GM12874 (cell line): ENCODE data around the gene STX16.

Source experiments
- TF ChIP-seq, protein P1 (sequence below): IDR thresholded peaks from 2 replicates; pipeline ENCODE4 v1.5.1; 2011; ENCODE audit warnings: low read depth, mild to moderate bottlenecking, control low read depth, low read length, moderate library complexity; ENCODE audit not compliant: insufficient read depth

STX16 gene, protein sequence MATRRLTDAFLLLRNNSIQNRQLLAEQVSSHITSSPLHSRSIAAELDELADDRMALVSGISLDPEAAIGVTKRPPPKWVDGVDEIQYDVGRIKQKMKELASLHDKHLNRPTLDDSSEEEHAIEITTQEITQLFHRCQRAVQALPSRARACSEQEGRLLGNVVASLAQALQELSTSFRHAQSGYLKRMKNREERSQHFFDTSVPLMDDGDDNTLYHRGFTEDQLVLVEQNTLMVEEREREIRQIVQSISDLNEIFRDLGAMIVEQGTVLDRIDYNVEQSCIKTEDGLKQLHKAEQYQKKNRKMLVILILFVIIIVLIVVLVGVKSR

DNA sequence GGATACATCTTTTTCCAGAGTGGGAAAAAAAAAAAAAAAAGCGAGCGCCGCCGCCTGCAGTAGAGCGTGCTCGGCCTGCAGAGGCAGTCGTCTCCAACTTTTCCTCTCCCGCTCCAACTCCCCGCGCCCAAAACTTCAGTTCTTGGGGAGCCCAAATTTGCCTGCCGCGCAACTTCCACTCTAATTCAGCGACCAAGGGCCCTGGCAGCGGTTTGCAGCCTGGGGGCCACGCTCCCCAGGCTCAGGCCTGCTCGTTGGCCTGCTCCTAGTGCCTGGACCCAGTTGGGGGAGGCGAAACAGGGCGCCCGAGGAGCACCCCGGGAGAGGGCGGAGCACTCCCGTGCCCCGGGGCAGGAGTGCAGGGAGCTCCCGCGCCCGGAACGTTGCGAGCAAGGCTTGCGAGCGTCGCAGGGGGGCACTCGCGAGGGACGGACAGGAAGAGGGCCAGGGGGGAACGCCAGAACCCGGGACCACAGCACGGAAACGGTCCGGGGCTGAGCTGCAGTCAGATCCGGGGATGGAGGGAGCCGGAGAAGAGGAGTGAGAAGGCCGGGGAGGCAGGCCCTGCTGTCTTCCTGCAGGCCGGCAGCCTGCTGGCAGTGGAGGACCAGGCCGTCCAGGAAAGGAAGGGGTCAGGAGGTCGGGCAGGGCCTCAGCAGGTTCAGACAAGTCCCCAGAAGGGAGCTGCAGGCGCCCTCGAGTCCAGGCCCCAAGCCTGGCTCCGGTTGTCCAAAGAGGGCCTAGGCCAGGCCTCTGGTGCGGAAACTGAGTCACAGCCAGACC lies at the start of gene STX16:
TSS of gene STX16 (plus strand) at position 508 of the 783 bp plus-strand sequence. CDS start 724 bp downstream, outside the sequence.
- TF ChIP-seq, protein P1, sequence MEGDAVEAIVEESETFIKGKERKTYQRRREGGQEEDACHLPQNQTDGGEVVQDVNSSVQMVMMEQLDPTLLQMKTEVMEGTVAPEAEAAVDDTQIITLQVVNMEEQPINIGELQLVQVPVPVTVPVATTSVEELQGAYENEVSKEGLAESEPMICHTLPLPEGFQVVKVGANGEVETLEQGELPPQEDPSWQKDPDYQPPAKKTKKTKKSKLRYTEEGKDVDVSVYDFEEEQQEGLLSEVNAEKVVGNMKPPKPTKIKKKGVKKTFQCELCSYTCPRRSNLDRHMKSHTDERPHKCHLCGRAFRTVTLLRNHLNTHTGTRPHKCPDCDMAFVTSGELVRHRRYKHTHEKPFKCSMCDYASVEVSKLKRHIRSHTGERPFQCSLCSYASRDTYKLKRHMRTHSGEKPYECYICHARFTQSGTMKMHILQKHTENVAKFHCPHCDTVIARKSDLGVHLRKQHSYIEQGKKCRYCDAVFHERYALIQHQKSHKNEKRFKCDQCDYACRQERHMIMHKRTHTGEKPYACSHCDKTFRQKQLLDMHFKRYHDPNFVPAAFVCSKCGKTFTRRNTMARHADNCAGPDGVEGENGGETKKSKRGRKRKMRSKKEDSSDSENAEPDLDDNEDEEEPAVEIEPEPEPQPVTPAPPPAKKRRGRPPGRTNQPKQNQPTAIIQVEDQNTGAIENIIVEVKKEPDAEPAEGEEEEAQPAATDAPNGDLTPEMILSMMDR = peak; percentile 11

DNA sequence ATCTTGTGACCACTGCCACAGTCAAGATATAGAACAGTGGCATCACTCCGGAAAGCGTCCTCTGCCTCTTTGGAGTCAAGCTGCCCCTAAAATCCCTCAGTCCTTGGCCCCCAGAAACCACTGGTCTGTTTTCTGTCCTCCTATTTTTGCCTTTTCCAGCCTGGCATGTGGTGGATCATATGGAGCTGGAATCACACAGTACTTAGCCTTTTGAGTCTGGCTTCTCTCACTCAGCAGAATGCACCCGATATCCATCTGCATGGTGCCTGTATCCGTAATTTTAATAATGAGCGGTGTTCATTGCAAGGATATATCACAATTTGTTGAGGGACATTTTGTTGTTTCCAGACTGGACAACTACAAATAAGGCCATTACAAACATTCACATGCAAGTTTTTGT lies 49.0 kb upstream of the STX16 start:
- TF ChIP-seq, protein P1 = no peak

DNA sequence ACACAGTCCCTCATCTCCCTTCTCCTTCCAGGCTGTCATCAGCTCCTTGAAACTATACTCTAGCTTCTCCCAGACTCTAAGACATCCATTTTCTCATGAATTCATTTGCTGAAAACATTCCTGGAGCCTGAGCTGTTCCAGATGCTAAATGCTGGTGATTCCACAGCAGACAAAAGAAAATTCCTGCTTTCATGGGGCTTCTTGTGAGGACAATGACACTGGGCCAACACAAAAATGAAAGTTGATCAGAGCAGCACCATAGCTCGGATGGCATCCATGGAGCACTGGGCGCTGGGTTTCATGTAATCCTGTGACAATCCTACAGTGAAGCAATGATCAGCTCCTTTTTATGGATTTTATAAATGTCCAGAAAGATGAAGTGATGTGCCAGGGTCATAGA lies 47.4 kb upstream of the STX16 start:
- TF ChIP-seq, protein P1 = no peak

DNA sequence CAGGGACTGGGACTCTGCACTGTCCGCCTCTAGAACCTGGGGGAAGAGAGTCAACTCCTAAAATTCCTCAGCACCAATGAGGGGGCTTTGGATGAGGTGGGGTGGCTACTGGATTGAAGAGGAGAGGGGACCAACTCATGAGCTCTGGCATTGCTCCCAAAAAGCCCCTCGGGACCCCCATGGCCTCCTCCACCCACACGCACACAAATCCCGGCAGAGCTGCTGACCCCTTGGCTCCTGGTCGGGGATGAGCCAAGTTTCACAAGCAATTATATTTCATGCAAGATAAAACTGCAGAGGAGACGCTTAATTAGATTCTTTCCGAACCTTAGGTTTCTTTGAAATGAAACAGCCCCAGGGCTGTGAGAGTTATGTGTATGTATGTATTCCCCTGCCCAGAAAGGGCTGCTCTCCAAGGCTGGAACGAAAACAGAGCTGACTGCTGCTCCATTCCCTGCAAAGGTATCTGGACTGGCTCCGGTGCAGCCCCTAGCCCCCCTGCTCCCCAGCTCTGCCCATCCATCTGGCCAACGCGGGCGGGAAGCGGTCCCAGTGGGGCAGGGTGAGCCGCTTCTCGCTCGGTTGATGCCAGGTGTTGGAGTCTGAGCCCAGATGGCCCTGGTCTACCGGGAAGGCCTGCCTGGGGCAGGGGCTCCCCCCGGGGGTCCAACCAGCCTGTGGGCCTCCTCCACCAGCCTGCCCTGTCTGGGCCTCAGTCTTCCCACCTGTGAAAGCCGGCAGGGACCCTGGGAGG lies 46.8 kb upstream of the STX16 start:
- TF ChIP-seq, protein P1 = no peak

DNA sequence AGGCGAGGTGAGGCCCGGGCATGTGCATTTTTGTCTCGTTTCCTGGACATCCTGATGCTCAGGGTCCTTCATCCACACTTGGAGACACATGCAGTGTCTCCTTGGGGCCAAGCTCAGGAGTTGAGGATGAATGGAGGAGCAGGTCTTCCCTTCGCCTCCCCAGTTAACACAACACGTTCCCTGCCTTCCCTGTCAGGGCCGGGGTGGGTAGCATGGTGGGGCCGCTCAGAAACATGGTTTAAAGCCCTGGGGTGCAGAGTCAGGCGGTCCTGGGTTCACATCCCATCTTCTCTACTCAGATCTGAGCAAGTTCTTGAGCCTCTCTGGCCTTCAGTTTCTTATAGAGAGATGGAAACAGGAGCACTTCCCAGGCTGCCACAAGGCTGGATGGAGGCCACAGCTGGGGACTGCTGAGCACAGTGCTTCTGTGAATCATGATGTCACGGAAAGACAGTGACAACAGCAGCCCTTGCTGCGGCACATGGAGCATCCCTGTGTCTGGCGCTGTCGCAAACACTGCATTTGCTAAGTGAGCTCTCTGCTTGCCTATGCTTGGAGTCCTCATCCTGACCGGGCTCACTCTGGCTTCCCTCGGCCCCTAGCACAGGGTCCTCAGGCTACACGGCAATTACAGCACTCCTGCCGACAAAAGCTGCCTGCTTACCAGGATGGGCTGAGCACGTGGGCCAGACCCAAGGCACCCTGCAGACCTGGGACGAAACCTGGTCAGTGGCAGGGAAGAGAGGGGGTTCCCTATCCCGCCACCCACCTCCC lies 45.6 kb upstream of the STX16 start:
- TF ChIP-seq, protein P1 = no peak

DNA sequence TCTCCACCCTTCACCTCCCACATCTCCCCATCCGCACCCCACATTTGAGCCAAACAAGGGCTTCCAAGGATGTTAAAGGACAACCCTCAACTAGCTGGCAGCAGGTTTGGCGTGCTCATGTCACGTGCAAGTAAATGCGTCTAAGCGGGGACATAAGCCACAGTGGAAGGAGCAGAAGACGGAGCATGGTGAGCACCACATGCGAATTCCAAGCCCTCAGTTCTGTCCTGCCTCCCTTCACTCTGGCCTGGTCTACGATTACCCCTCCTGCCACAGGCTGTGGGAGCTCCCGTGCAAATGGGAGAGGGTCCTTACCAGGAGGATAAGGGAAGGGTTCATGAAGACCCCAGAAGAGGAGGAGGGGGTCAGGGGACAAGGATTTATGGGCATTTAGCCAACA lies 44.9 kb upstream of the STX16 start:
- TF ChIP-seq, protein P1 = no peak
